NT2/D1 (cell line): ENCODE measurements around the gene MAPK11.

Experiments
- SUZ12 ChIP-seq: IDR thresholded peaks from 2 replicates; pipeline ENCODE4 v1.6.1; 2011; ENCODE audit not compliant: insufficient read length, insufficient read depth; ENCODE audit errors: extremely low read depth
- ZNF274 ChIP-seq: IDR thresholded peaks from 2 replicates; pipeline ENCODE4 v1.6.1; 2011; ENCODE audit warnings: mild to moderate bottlenecking, low read depth, low read length

DNA sequence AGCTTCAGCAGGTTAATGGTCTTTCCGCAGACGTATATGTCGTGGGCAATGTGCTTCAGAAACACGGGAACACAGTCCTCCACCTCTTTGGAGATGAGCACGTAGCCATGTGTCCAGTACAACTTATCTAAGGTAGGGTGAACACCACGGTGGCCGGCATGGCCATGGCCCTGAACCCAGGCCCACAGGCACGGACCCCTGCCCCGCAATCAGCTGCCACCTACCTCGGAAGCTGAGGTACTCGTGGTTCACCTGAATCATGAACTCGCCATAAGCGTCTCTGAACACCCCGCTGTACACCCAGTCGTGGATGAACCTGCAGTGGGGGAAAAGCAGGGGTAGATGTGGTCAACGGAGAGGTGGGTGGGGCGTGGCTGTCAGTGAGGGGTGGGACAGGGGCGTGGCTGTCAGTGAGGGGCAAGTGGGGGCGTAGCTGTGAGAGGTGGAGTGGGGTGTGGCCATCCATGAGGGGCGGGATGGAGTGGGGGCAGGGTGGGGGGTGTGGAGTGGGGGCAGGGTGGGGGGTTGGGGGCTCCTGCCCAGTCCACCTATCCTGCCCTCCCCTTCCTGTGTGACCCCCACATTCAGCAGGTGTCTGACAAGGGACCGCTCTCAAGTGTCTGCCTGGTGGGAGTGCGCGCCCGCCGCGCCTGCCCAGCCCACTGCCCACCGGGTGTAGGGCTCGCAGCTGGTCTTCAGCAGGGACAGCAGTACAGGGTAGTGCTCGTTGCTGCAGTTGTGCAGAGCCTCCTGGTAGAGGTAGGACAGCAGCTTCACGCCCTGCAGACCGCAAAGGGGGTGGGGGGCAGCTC lies 43.9 kb downstream of the MAPK11 start:
- TF ChIP-seq SUZ12 (no peak), ZNF274 (no peak)
